ENCODE data around the gene TRIOBP. TPM values are rescaled to one million over a fixed set of nuclear protein-coding genes. Genes with fewer than 3 reads are reported as not detected.

TRIOBP gene
- total RNA-seq, 1 experiment from 2014 or later: 28.7 TPM

GRCh38 chr22:37748659-37749058 lies 51.8 kb downstream of the TRIOBP start:
- H3K4me1 ChIP-seq (ENCODE audit: insufficient read depth, low read length, poor library complexity, severe bottlenecking): peaks cover 17% of the 10 kb centered on the region
- no peak for DNase-seq (ENCODE audit: low spot score)
- TF ChIP-seq, protein P1, sequence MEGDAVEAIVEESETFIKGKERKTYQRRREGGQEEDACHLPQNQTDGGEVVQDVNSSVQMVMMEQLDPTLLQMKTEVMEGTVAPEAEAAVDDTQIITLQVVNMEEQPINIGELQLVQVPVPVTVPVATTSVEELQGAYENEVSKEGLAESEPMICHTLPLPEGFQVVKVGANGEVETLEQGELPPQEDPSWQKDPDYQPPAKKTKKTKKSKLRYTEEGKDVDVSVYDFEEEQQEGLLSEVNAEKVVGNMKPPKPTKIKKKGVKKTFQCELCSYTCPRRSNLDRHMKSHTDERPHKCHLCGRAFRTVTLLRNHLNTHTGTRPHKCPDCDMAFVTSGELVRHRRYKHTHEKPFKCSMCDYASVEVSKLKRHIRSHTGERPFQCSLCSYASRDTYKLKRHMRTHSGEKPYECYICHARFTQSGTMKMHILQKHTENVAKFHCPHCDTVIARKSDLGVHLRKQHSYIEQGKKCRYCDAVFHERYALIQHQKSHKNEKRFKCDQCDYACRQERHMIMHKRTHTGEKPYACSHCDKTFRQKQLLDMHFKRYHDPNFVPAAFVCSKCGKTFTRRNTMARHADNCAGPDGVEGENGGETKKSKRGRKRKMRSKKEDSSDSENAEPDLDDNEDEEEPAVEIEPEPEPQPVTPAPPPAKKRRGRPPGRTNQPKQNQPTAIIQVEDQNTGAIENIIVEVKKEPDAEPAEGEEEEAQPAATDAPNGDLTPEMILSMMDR (conservative IDR thresholded peaks at IDR 0.05; ENCODE audit: low read depth, low read length): no peak
- no peak for TF ChIP-seq EZH2 (IDR thresholded peaks at IDR 0.05; ENCODE audit: borderline replicate concordance, low read depth, low read length, poor library complexity, severe bottlenecking)
- H3K27me3 ChIP-seq (replicated peaks; ENCODE audit: insufficient read depth, low read depth, low read length, poor library complexity): no peaks in the 10 kb centered on the region
- no peak overlapping the region for H3K27ac ChIP-seq (ENCODE audit: low read depth, low read length, poor library complexity, severe bottlenecking)
- no TSS peak for BruUV-seq (replicated peaks)
- CTCF ChIA-PET: no interaction called here
- H3K4me3 ChIP-seq (ENCODE audit: low read depth, low read length, poor library complexity, severe bottlenecking): no peak overlapping the region
- intact Hi-C loops (cut with micrococcal nuclease; ENCODE audit: unreplicated experiment): no loop called here
- H3K36me3 ChIP-seq (ENCODE audit: insufficient read depth, low read length, poor library complexity, severe bottlenecking): peaks cover 4% of the 10 kb centered on the region
- no peaks in the 10 kb centered on the region for H3K9me3 ChIP-seq (ENCODE audit: low read depth, low read length, poor library complexity, severe bottlenecking)
- POLR2A ChIA-PET (ENCODE audit: low non-redundant PET): interaction anchor here (0.5 kb wide), 1 partner anchor 34 kb away, joined by 3 read pairs; no protein-coding TSS in a partner anchor

- Histone ChIP-seq H3K4me3 (ENCODE audit: low read depth, low read length, poor library complexity, severe bottlenecking) (no peak overlapping the region), H3K36me3 (ENCODE audit: insufficient read depth, low read length, poor library complexity, severe bottlenecking) (peaks cover 4% of the 10 kb centered on the region), H3K27me3 (replicated peaks; ENCODE audit: insufficient read depth, low read depth, low read length, poor library complexity) (no peaks in the 10 kb centered on the region), H3K27ac (ENCODE audit: low read depth, low read length, poor library complexity, severe bottlenecking) (no peak overlapping the region), H3K4me1 (ENCODE audit: insufficient read depth, low read length, poor library complexity, severe bottlenecking) (peaks cover 17% of the 10 kb centered on the region), H3K9me3 (ENCODE audit: low read depth, low read length, poor library complexity, severe bottlenecking) (no peaks in the 10 kb centered on the region)
- DNase-seq (ENCODE audit: low spot score): no peak
- intact Hi-C loops (cut with micrococcal nuclease; ENCODE audit: unreplicated experiment): no loop called here
- CTCF ChIA-PET: no interaction called here
- POLR2A ChIA-PET (ENCODE audit: low non-redundant PET): interaction anchor here (0.6 kb wide), 1 partner anchor 157 kb away, joined by 3 read pairs; no protein-coding TSS in a partner anchor
- no TSS peak for BruUV-seq (replicated peaks)
- TF ChIP-seq EZH2 (IDR thresholded peaks at IDR 0.05; ENCODE audit: borderline replicate concordance, low read depth, low read length, poor library complexity, severe bottlenecking): no peak
- TF ChIP-seq, protein P1 (conservative IDR thresholded peaks at IDR 0.05; ENCODE audit: low read depth, low read length): no peak
Measured at GRCh38 chr22:37749226-37749625, 52.4 kb downstream of the TRIOBP start.

- no peak for DNase-seq (ENCODE audit: low spot score)
- ChIA-PET CTCF (no interaction called here), POLR2A (ENCODE audit: low non-redundant PET) (interaction anchor here (0.6 kb wide), 1 partner anchor 158 kb away, joined by 3 read pairs; no protein-coding TSS in a partner anchor)
- intact Hi-C loops (cut with micrococcal nuclease; ENCODE audit: unreplicated experiment): no loop called here
- H3K27ac ChIP-seq (ENCODE audit: low read depth, low read length, poor library complexity, severe bottlenecking): no peak overlapping the region
- no peak overlapping the region for H3K4me3 ChIP-seq (ENCODE audit: low read depth, low read length, poor library complexity, severe bottlenecking)
- H3K9me3 ChIP-seq (ENCODE audit: low read depth, low read length, poor library complexity, severe bottlenecking): no peaks in the 10 kb centered on the region
- H3K4me1 ChIP-seq (ENCODE audit: insufficient read depth, low read length, poor library complexity, severe bottlenecking): peaks cover 17% of the 10 kb centered on the region
- H3K27me3 ChIP-seq (replicated peaks; ENCODE audit: insufficient read depth, low read depth, low read length, poor library complexity): no peaks in the 10 kb centered on the region
- H3K36me3 ChIP-seq (ENCODE audit: insufficient read depth, low read length, poor library complexity, severe bottlenecking): peaks cover 8% of the 10 kb centered on the region
- TF ChIP-seq EZH2 (IDR thresholded peaks at IDR 0.05; ENCODE audit: borderline replicate concordance, low read depth, low read length, poor library complexity, severe bottlenecking): no peak
- TF ChIP-seq, protein P1 (conservative IDR thresholded peaks at IDR 0.05; ENCODE audit: low read depth, low read length): no peak
- BruUV-seq (replicated peaks): no TSS peak
Measured at GRCh38 chr22:37749831-37750595, 53.2 kb downstream of the TRIOBP start.
